ENCODE results near the gene B3GALNT2.

The B3GALNT2 gene

GRCh38 chr1:235450886-235451483 is 53.3 kb downstream of the B3GALNT2 start:
- no peak for FAIRE-seq

- FAIRE-seq, result no peak
Measured at GRCh38 chr1:235450433-235450832, 53.8 kb downstream of the B3GALNT2 start.

- FAIRE-seq, result no peak
Measured at GRCh38 chr1:235448616-235449015, 55.6 kb downstream of the B3GALNT2 start.

GRCh38 chr1:235442788-235443429 is 61.3 kb downstream of the B3GALNT2 start:
- no peak for FAIRE-seq

GRCh38 chr1:235441159-235441685 is 63.0 kb downstream of the B3GALNT2 start:
- no peak for FAIRE-seq

- FAIRE-seq, result no peak
Measured at GRCh38 chr1:235434001-235434400, 70.3 kb downstream of the B3GALNT2 start.

- no peak for FAIRE-seq
Measured at GRCh38 chr1:235430991-235431390, 73.3 kb downstream of the B3GALNT2 start.

- no peak for FAIRE-seq
Measured at GRCh38 chr1:235429143-235429542, 75.1 kb downstream of the B3GALNT2 start.

- FAIRE-seq, result no peak
Measured at GRCh38 chr1:235427447-235427846, 76.8 kb downstream of the B3GALNT2 start.

GRCh38 chr1:235426680-235427079 is 77.6 kb downstream of the B3GALNT2 start:
- no peak for FAIRE-seq

GRCh38 chr1:235426143-235426542 is 78.1 kb downstream of the B3GALNT2 start:
- FAIRE-seq, result no peak

- no peak for FAIRE-seq
Measured at GRCh38 chr1:235425357-235425756, 78.9 kb downstream of the B3GALNT2 start.

GRCh38 chr1:235424092-235424491 is 80.2 kb downstream of the B3GALNT2 start:
- no peak for FAIRE-seq

GRCh38 chr1:235423214-235423652 is 81.0 kb downstream of the B3GALNT2 start:
- no peak for FAIRE-seq

GRCh38 chr1:235421751-235422150 is 82.5 kb downstream of the B3GALNT2 start:
- no peak for FAIRE-seq

GRCh38 chr1:235417086-235417697 is 87.1 kb downstream of the B3GALNT2 start:
- FAIRE-seq, result no peak

GRCh38 chr1:235416662-235417049 is 87.6 kb downstream of the B3GALNT2 start:
- FAIRE-seq, result no peak

GRCh38 chr1:235415008-235415904 is 89.0 kb downstream of the B3GALNT2 start:
- no peak for FAIRE-seq

- no peak for FAIRE-seq
Measured at GRCh38 chr1:235411489-235412486, 92.5 kb downstream of the B3GALNT2 start.

- no peak for FAIRE-seq
Measured at GRCh38 chr1:235410467-235410866, 93.8 kb downstream of the B3GALNT2 start.

- FAIRE-seq, result no peak
Measured at GRCh38 chr1:235409042-235409820, 95.0 kb downstream of the B3GALNT2 start.
